ENCODE measurements around the gene SRP68.
"Not testable (repeated sequence)": the region's sequence is repeated elsewhere in the genome, so short reads cannot be mapped to it uniquely, and the experiment has no call there.

The SRP68 gene

DNA sequence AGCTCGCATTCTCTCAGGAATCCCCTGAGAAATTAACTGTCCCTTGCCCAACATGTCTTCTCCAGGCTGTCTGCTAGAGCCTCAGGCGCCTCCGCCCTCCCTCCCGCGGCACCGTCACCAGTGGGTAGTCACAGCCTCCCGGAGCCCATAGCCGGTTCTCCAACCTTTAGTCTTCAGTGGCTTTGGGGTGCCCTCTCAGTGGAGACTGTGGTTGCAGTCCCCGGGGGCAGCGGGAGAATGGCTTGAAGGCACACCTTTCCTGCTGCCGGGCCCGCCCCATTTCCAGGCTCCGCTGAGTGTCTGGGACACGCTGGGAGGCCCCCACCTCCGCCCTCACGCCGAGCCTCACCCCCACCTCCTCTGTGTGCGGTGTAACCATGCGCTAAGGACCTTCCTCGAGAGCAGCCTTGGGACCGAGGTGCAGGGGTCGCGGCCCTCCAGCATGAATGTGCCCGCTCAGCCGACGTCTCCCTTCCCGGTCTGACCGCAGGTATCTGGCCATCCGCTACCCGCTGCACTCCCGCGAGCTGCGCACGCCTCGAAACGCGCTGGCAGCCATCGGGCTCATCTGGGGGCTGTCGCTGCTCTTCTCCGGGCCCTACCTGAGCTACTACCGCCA is 3.9 kb upstream of the SRP68 start:
- DNase-seq, result no peak

DNA sequence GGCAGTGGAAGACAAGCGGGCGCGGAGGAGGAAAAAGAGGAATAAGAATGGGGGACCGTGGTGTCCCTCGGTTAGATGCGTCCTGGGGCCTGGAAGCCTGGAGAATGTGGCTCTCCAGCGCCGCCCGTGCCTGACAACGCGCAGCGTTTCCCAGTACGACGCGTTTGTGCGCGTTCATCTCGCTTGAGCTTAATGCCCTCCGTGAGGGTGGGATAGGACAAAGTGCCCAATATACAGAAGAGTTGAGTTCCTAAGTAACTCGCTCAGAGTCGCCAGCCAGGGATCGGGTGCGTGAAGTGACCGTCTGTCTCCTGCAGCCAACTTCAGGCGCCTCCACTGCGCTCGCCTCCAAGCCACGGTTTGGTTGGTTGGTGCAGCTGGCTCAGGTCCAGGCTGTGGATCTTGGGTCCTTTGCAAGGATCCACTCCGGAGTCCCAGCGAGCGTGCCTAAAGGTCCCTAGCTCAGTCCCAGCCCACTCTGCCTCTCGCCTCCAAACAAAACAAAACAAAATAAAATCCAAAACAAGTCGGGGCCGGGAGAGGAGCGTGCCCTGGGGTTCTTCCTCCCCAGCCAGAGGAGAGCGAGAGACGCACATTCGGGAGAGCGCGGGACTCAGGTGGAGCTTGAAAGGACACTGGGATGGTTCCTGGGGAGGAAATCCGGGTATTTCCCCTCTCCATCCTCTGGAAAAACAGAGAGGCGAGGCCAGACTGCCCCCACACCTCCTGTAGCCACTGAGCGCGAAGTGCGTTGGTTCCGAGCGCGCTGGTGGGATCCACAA is 3.2 kb upstream of the SRP68 start:
- no peak for DNase-seq

DNA sequence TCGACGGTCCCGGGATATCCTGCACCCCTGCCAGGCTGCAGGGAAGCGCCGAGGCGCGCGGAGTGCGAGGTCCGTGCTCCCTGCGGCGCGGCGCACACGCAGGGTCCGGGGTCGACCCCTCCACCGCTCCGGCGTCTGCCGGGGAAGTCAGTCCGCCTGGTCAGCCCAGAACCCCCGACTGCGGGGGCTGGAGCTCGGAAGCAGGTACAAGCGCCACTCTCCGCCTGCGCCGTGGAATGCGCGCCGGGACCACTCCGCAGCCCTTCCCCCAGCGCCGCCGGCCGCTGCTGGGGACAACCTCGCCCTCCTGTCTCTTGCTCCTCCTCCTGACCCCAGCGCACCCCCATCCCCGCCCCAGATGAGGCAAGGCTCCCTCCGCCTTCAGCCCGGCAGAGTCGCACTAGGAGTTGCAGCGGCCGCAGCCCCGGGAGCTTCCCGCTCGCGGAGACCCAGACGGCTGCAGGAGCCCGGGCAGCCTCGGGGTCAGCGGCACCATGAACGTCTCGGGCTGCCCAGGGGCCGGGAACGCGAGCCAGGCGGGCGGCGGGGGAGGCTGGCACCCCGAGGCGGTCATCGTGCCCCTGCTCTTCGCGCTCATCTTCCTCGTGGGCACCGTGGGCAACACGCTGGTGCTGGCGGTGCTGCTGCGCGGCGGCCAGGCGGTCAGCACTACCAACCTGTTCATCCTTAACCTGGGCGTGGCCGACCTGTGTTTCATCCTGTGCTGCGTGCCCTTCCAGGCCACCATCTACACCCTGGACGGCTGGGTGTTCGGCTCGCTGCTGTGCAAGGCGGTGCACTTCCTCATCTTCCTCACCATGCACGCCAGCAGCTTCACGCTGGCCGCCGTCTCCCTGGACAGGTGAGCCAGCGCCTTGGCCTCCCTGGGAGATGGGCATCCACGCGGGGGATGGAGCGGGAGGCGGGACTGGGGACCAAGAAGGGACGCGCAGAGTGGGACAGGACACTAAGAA is 2.4 kb upstream of the SRP68 start, which contains the start of gene GALR2:
Gene GALR2, plus strand, starts transcription at position 392 of the 974 bp plus-strand sequence. Its CDS starts 103 bp downstream, at position 495.
- DNase-seq, result no peak

DNA sequence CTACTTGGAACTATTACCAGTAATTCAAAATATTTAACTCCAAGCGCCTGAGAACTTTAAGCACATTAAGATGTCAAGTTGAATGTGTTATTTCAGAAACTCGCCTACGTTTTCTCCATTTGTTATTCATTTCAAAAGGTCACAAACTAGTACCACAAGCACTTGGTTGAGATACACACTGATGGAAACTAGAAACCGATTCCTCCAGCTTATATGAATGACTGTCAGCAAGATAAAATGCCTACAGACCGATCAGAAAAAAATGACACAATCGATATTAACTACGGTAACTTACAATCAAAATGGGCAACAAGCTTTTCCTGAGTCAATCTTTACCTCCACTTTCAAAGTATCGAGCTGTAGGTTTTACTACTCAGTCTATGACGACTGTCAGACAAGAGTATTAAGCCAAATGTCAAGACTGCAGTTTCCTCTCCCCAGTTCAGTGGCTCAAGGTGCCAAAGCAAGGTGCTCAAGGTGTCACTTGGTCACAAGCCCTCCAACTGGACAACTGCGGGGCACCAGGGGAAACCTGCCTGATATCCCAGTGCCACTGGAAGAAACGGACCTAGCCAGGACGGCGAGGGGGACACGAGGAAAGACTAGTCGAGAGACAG is 678 bp downstream of the SRP68 start:
- DNase-seq, result no peak

DNA sequence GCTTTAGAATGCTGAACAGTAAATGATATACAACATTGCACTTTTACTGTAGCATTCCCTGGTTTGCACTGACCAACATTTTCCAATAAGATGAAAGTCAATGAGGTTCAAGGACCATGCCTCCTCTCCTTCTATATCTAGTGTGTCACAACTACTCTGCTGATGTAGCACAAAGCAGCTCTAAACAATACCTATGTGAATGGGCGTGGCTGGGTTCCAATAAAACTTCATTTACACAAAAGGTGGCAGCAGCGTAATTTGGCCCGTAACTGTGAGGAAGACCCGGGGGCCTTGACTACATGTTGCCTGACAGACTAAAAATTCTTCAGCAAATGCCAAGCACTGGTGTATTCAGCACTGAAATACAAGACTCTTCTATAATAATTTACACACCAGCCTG is 6.5 kb downstream of the SRP68 start:
- no peak for DNase-seq

DNA sequence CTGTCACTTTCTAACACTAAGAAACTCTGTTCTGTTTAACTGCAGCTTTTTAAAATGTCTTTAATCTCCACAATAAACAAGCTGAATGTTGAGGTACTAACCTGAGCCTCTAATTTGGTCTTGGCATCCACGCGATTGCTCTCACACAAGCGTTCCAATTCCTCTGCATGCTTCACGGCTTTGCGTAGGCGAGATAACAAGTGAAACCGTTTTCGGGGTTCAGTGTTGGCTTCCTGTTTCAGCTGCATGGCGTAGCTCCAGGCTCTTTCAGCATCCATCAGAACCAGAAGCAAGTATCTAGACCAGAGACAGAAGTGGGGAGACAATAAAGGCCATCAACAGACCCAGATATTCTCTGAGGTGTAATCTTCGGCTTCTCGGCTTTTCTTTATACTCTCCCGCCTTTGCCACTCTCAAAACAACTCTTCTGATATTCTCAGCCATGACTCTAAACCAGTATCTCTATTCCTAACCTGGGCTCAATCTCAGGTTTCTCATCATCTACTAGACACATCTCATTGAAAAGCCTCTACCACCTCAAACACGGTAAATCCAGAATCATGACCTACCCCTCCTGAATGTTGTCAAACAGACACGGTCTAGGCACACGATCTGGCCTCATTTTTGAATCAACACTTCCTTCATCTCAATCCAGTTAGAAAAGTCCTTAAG is 8.3 kb downstream of the SRP68 start:
- DNase-seq, result no peak

DNA sequence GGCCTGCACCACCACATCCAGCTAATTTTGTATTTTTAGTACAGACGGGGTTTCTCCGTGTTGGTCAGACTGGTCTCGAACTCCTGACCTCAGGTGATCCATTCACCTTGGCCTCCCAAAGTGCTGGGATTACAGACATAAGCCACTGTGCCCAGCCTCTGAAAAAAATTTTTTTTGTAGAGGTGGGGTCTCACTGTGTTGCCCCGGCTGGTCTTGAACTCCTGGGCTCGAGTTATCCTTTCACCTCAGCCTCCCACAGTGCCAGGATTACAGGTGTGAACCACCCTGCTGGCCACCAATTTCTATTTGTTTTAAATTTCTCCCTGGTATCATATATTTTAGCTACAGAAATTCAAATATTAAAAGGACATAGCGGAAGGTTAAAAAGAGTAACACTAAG is 14.1 kb downstream of the SRP68 start:
- DNase-seq, result not testable (repeated sequence)

DNA sequence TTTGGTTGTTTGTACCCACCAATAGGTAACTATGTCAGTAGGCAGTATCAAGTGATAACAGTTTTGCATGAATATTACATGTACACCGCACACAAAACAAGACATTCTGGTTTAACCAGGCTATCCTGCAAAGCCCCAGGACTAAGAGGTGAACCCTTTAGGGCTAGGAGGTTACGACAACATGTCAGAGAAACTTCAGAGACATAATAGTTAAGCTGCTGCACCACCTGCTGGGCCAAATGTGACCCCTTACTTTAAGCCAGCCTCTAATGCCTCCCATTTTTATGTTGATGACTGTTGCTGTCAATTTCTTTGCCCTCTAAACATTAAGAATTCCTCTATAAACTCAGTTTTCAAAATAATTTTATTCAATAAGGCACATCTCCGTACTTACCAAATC is 15.4 kb downstream of the SRP68 start:
- DNase-seq, result no peak

DNA sequence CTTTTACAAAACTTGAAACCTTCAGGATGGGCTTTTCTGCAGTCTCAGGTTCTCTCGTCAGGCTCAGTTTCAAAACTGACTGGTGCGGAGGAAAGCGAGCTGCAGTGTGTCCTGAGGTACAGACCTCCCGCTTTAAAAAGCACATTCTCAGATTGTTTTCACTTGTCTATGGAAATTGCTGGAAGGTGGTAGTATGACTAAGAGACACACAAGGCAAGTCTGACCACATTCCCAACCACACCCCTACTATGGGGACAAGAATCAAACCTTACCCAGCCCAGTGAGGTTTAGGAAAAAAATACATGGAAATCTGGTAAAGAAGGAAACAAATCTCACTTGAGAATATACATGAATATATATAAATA is 18.2 kb downstream of the SRP68 start:
- DNase-seq, result no peak

DNA sequence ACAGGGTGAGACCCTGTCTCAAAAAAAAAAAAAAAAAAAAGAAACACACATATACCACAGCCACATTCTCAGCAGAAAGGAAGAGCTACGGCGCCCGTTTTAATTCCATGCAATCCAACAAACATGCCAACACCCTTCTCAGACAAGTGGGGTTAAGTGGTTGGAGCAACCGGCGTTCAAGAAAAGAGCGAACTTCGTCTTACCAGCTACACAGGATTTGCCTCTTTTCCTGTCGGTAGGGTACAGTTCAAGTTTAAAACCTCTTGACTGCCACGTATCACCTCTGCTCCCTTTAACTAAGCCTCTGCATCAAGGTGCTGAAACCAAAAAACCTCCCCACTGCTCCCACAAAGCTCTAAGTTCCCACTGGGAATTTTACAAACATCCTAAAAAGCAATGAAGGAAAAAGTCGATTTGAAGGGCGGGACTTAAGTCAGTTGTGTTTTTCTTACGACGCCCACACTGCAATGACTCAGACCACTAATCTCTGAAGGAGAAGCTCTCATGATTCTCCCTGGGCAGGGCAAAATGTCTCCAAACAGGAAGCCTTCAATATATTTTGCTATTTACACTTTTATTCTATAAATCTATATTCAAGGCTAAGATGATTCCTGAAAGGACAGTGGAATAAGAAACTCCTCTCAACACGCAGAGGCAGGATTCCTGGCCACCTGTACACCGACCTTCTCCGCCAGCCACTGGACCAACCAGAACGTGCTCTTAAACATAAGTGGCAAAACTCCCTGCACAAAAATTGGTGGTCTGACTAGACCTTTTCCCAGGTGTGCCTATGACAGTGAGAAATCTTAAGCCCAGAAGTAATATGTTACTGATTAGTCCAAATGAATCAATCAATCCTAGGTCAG is 18.8 kb downstream of the SRP68 start:
- no peak for DNase-seq

DNA sequence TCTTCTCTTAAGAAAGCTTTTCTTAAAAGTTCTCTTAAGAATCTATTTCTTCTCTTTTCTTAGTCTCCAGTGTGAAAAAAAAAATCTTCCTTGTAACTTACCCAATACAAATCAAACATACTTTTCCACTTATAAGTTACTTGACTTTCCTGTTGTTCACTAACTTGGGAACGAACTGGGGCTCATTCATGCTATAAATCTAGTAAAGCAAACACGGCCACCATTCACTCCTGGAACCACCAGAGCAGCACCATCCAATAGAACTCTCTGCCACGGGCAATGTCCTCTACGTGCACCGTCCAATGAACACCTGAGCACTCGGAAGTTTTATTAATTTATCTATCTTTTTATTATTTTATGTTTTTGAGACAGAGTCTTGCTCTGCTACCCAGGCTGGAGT is 20.8 kb downstream of the SRP68 start:
- DNase-seq, result no peak

DNA sequence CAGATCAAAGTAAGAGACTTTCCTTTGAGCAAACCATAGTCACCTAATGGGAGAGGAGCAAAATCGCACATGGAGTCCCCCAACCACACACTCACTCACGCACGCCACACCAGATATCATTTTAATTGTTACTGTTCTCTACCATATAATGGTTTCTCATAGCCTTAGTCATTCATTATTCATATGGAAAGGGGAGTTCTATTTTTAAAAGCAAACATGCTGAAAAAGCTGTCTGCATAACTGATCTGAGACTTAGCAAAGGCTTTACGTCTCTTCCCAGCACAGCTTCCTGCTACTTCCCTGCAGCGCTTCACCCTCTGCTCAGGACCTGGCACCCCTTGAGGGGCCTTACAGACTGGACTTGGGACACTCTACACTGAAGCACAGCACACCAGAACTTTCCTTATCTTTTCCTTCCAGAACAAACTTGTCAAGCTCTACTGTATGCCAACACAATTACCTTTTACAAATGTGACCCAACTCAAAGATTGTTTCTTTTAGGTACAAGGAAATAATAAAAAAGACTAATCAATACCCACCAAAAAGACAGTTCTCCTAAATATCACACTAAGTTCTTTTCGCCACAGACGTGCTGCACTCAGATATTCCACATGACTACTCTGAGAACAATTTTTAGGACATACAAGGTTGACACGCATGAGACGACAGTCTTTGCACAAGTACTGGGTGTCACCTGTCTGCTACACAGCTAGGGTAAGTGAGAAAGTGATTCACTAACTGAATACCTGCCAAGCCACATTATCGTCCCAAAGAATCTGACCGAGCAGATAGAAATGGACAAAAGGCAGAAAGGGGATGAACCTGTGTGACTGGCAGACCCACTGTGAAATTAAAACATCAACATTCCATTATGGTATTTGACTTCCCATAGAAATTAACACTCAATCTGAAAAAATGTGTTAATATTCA is 21.5 kb downstream of the SRP68 start:
- DNase-seq, result no peak

DNA sequence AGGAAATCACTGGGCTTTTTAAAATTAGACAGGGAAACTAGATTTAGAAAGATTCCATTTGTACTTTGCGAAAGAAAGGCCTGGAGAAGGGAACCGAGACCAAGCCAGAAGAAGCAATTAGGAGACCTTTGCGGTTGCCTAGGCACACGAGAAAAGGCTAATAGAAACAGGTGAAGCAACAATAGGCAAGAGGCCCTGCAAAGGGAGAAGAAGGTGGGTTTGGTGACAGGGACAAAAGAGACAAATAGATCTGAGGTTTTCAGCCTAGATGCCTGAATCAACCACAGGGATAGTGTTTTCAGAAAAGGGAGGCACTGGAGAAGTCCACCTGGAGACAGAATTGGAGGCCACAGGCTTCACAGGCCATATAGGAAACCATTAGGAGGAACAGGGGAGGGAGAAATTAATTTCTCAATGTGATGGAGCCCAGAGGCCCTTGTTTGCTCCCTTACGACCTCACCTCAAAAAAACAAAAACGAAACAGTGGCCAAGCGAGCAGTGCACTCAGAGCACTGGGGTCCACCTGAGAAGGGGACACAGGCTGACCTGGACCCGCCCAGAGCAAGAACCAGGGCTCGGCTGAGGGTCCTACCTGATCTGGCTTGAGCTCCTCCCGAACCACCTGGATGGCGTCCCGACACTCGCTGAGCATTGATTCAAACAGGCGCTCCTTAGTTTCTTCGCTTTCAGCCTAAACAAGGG is 22.3 kb downstream of the SRP68 start:
- no peak for DNase-seq

DNA sequence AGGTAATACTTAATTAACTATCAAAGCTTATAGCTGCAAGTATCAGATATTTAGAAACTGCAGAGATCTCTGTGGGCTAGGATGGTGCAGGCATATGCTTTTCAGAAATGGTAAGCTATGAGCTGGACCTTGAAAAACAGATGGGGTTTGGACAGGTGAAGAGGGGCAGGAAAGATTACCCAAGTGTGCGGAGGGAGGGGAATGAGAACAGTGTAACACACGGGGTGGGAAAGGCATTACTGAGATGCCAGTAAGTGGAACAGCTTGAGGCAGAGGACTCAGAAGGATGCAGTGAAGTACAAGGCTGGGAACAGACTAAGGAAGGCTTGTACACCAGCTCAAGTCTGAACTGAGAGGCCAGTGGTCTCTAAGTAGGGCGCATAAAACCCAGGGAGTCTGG is 23.1 kb downstream of the SRP68 start:
- no peak for DNase-seq

DNA sequence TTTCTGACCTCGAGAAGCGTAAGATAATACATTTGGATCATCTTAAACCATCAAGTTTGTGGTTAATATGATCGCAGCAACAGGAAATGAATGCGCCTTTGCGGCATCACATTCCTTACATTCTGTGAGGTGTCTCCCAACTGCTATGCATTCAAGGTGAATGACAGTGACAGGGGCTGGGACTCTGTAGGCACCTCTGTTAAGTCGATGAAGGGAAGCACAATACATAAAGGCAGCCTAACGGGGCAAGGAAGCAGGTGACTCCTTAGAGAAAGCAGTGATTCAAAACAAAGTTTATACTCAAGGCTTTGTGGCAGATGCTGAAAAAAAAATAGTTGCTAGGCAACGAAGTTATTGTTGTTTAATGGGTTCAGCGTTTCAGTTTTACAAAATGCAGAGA is 23.6 kb downstream of the SRP68 start:
- DNase-seq, result no peak

DNA sequence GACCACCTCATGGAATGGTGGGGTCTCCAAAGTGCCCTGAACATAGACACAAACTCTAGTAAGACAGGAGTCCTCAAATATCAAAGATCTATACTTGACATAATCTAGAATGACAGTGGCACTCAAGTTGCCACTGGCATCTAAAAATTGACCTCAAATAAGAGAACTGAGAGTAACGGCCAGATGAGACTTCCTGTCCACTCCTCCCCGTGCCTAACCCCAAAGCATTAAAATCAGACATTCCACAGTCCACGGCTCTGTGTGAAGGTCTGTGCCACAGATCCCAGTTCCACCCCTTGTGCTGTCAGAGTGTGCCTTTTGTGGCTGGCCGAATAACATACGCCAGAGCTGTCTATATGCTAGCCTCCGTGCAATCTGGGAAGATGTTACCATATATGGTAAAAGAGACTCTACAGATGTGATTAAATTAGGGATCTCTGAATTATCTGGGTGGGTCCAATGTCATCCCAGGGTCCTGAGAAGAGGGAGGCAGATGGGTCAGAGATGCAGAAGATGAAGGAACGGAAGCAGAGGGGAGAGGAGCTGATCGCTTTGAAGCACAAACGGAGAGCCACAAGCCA is 24.2 kb downstream of the SRP68 start:
- no peak for DNase-seq

DNA sequence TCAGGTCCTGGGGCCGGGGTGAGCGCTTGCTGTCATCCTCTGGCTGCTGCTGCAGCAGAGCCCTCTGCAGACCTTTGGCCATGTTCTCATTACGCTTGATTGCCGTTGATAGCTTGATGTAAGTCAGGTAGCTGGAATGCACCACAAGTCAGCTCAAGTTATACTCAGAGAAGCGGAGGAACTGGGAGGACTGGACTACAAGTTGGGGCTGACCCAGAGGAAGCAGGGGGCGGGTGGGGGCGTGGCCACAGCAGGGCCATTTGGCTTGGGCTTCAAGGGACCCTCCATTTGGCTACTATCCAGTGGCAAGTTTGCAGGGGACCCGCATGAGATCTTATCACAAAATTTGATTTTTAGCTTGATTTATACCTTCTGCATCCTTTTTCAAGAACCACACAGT is 26.3 kb downstream of the SRP68 start:
- DNase-seq, result no peak

DNA sequence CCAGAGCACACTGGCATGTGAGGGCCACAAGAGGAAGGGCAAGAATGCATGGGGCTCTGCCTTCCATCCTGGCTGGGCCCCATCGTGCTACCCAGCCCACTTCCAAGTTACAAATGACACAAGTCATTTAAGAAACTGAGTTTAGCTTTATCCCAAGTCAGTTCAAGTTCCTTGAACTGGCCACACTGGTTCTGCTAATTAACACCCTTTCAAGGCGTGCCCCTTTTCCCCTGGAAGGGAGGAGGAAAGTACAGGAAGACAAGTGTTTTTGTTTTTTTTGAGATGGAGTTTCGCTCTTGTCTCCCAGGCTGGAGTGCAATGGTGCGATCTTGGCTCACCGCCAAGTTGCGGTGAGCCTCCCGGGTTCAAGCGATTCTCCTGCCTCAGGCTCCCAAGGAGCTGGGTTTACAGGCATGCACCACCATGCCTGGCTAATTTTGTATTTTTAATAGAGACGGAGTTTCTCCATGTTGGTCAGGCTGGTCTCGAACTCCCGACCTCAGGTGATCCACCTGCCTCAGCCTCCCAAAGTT is 27.8 kb downstream of the SRP68 start:
- not testable (repeated sequence) for DNase-seq

DNA sequence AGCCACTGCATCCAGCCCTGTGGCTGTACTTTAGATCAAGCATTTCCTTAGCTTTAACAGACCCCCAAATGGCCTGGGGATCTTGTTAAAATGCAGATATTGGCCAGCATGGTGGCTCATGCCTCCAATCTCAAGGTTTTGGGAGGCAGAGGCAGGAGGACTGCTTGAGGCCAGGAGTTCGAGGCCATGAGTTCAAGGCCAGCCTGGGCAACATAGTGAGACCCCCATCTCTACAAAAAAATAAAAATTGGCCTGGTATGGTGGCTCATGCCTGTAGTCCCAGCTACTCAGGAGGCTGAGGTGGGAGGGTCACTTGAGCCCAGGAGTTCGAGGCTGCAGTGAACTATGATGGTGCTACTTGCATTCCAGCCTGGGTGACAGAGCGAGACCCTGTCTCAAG is 29.4 kb downstream of the SRP68 start:
- DNase-seq, result not testable (repeated sequence)

All from NCI-H187 treated with DMSO at 0.1 percent for 48 hours (cell line).